GM19023 (cell line): ENCODE measurements around the gene POFUT2.
"Not testable (repeated sequence)": the region's sequence is repeated elsewhere in the genome, so short reads cannot be mapped to it uniquely, and the experiment has no call there.

Source experiments
- ATAC-seq: cut with Tn5 transposase; IDR thresholded peaks from one replicate; pipeline ENCODE4 v1.9.1; 2021; ENCODE audit warnings: mild to moderate bottlenecking, moderate library complexity; ENCODE audit not compliant: unreplicated experiment

Gene POFUT2

GRCh38 chr21:45326891-45327440, 39.3 kb upstream of the POFUT2 start:
- ATAC-seq, result no peak

GRCh38 chr21:45326169-45326851, 38.6 kb upstream of the POFUT2 start:
- no peak for ATAC-seq

- ATAC-seq, result no peak
These were observed 37.8 kb upstream of the POFUT2 start for GRCh38 chr21:45325206-45326168.

DNA sequence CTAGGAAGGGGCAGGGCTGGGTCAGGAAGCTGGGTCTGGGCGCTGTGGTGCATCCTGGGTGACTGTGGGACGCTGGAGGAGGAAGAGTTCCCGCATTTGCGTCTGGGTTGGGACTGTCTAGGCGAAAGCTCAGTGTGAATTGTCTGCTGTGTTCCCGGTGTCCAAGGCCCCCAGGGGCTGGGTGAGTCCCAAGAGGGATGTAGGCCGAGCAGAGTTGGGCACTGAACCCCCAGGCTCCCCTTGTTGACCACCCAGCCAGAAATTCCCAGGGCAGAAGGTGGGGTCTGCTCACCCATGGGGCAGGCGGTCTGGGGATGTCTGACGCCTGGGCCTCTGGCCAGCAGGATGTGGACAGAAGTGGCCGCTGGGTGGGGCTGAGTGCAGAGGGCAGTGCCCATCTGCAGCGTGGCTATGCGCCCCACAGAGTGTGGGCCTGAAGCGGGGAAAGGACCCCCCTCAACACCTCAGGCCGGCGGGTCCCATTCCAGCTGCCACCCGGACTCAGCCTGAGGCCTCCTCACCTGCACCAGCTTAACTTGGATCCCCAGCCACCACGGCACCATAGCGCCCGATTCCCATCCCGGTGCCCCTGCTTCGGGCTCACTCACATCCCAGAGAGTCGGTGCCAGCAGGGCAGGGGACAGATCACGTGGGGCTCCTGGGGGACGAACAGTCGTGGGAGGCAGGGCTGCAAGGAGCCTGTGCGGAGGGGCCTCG, 37.0 kb upstream of the POFUT2 start:
- no peak for ATAC-seq

DNA sequence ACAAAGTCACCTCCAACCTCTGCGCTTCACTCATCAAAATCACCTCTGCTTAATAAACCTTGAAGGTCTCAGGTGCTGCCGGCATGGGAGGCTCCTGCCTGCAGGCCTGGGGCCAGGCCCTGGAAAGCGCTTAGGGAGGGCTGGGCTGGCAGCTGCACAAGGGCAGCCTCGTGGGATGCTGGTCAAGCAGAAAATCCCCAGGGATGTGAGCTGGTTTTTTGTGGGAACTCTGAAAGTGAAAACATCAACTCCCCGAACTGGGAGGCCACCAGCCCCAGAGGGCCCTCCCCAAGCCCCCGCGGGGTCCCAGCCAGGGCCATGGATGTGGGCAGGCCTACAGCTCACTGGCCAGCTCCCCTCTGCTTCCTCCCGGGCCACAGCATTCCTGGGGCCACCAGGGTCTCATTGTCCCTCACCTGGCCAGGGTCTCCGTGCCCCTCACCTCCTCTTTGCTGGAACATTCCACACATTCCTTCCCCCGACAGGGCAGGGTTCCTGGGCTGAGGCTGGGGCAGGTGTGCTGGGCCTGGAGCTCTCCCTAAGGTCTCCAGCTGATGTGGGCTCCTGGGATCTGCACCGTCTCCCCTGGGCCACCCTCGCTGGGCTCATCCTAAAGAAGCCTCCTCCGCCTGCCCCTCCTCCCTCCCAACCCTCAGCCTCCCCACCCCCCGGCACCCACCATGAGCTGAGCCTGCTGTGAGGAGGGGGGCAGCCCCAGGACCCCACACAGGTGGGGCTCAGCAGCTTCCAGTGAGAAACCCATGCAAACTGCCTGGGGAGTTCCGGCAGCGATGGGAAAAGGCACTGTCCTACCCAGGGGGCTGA, 36.0 kb upstream of the POFUT2 start:
- ATAC-seq, result no peak

GRCh38 chr21:45322960-45323461, 35.3 kb upstream of the POFUT2 start:
- ATAC-seq, result no peak

DNA sequence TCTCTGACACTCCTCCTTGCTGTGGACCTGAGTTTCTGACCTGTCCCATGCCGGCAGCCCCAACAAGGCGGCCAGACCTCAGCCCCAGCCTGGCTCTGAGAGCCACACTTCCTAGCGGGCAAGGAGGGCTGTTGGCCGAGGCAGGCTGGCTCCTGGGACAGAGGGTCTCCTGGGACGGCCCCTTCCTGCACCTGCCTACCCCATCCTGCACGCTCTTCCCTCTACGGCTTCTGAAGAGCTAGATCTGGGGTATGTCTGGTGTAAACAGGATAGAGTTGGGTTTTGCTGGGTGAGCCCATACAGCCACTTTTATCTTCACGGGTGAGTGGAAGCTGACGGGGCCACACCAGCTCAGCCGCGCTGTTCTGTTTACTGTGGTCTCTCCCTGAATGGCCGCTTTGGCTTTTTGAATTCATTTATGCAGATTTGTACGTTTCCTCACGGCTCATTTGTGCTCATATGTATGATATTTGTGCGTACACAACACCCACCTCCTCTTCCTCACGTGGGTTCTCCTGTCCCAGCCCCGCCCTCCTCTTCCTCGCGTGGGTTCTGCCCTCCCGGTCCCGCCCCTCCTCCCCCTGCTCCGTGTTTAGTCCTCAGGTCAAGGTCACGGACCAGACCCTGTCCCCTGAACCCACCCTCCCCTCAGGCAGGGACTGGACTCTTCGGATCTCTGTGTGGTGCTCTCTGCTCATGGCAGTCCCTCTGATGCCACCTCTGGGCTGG, 34.7 kb upstream of the POFUT2 start:
- ATAC-seq, result no peak

DNA sequence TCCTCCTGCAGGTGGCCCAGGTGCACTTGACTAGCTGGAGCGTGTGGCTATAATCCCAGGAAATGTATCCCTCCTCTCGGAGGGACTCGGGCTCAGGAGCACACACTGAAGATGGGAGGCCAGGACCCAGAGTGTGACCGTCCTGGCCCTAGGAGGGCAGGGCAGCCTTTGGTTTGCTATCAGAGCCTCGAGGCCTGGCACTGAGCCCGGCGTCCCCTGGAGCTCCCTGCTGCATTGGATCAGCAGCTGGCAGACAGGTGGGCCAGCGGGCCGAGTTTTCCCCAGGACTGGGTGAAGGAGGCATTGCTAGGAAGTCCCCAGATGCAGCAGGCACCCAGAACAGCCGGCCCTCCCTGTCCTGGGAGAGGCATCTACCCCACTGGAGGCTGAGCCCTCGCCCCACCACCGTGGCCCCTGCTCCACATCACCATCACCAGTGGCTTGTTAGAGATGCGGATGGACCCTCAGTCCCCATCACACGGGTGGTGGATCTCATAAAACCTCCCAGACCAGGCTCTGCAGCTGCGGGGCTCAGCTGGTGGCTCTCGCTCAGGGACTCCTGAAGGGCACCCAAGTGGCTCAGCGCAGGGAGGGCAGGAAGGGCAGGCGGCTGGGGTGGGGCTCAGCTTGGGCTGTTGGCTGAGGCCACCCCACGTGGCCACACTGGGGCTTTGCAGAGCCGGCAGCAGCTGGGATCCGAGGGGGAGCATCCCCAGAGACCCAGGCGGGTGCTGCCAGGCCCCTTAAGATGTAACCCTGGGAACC, 32.7 kb upstream of the POFUT2 start:
- no peak for ATAC-seq

DNA sequence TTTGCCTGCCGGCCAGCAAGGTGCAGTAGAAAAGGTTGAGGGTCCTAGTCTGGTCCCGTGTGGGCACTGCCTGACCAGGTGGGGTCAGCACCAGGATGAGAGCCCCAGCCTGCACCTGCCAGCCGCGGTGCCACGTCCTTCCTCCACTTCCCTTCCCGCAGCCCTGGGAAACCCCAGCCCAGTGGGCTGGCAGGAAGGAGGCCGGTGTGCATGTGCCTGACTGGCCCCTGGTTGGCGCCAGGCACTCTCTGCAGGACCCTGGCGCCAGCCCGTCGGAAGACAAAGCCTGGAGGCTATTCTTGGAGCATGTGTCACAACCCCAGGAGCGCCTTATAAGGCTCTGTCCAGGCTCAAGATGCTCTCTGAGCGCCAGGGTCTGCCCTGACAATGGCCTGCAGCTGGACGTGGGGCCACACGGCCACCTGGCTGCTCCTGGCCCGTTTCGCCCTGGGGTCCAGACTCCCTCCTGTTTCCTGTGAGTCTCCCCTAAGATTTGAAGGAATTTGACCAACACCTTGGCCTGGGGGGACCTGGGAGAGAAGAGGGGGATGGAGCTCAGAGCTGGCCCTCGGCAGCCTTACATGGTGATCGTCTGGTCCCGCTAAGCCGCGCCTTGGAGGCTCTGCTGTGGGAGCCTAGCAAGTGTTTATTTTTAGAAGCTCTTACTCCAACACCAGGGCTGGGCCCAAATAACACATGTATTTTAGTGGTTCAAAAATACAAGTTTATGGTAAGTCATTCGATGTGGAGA, 31.9 kb upstream of the POFUT2 start:
- no peak for ATAC-seq

DNA sequence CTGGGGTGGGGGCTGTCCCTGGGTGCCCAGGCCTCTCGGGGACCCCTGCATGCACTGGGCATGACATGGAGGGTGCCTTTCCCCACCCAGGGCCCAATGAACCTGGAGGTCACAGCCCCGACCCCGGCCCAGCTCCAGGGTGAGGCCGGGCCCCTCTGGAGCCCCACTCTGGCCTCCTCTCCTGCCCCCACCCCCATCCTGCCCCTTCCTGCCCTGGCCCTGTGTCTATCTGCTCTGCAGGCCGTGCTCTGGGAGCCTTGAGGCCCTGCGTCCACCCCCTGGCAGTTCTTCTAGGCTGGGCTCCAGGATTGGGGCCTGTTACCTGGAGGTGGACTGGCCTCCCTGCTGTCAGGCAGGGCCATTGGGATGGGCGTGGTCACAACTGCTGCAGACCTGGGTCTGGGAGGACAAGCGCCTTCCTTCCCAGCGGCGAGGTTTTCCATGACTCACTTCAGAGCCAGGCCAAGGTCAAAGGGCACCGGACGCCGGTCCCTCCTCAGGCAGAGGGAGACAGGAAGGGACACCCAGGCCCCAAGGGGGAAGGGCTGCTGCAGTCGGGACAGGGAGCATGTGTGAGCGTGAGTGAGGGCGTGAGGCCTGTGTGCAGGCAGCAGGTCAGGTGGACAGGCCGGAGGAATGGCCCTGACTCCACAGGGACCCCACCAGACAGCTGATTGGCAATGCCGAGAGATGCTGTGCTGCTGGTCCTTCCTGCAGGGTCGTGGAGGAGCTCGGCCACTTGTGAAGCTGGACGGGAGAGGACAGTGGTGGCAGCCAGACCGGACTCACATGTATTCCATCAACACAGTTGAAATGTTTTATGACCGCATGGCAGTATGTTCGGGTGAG, 31.1 kb upstream of the POFUT2 start:
- ATAC-seq, result no peak

DNA sequence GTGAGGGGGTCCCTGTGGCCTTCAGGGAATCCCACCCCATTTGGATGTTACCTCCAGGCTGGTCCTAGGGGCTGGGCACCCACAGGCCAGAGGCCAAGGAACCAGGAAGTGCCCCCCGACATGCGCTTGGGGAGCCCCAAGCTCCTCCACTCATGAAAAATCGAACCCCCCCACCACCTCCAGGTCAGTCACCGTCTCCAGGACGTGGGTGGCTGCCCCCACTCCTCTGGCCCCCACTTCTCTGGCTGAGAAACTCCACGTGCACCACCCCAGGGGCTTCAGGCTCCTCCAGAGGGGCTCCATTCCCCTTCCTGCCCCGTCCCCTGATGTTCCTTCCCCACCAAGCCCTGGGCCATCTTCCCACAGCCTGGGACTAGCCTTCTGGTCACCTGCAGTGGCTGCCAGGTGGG, 30.5 kb upstream of the POFUT2 start:
- no peak for ATAC-seq

DNA sequence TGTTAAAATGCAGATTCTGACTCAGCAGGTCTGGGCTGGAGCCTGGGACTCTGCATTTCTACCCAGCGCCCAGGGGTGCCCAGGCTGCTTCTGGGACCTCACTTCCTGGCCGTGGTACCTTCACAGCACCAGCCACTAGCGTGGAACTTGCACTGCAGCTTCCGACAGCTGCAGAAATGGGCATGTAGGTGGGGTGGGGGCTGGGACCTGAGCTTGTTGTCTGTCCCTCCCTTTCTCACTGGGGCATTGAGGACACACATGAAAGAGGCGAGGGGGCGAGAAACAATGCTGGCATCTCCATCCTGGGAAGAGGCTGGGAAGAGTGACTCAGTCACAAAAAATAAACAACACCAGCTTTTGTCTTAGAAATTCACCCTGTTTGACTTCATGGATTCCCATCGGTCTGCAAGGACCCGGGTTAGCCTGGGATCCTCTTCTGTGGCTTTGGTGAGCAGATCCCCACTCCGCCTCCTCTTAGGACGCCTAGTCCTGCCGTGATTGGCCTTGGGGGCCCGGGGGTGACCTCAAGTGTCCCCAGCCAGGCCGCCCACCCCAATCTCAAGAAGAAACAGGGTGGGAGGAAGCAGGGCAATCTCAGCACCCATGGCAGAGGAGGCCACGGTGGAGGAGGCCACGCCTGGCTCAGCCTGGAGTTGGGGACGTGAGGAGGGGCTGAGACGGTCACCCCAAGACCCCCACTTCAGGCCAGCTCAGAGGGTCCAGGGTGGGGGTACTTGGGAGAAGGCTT, 29.9 kb upstream of the POFUT2 start:
- no peak for ATAC-seq

GRCh38 chr21:45316871-45317397, 29.2 kb upstream of the POFUT2 start:
- ATAC-seq, result no peak

- ATAC-seq, result not testable (repeated sequence)
These were observed 28.2 kb upstream of the POFUT2 start for GRCh38 chr21:45315676-45316470.

- ATAC-seq, result no peak
These were observed 26.0 kb upstream of the POFUT2 start for GRCh38 chr21:45313682-45314081.
